GM19468 (cell line): Measurements from ENCODE around the gene TCN2.

Source experiments
- ATAC-seq: cut with Tn5 transposase; IDR thresholded peaks from one replicate; pipeline ENCODE4 v1.9.1; 2021; ENCODE audit warnings: mild to moderate bottlenecking, moderate library complexity, moderate number of reproducible peaks; ENCODE audit not compliant: unreplicated experiment; ENCODE audit errors: extremely low read depth

The TCN2 gene

GRCh38 chr22:30640361-30640760 lies 33.4 kb downstream of the TCN2 start:
- ATAC-seq, result no peak

- ATAC-seq, result no peak
Observed at GRCh38 chr22:30640839-30641430, 34.0 kb downstream of the TCN2 start.

- ATAC-seq, result no peak
Observed at GRCh38 chr22:30643055-30643875, 36.3 kb downstream of the TCN2 start.

GRCh38 chr22:30646518-30647160 lies 39.7 kb downstream of the TCN2 start:
- ATAC-seq, result no peak

- no peak for ATAC-seq
Observed at GRCh38 chr22:30647536-30647935, 40.6 kb downstream of the TCN2 start.

GRCh38 chr22:30648825-30649224 lies 41.9 kb downstream of the TCN2 start:
- no peak for ATAC-seq

- ATAC-seq, result no peak
Observed at GRCh38 chr22:30649430-30650007, 42.5 kb downstream of the TCN2 start.

- no peak for ATAC-seq
Observed at GRCh38 chr22:30650508-30651116, 43.6 kb downstream of the TCN2 start.

- ATAC-seq, result no peak
Observed at GRCh38 chr22:30652852-30653251, 45.9 kb downstream of the TCN2 start.

GRCh38 chr22:30654361-30654760 lies 47.4 kb downstream of the TCN2 start:
- no peak for ATAC-seq

- no peak for ATAC-seq
Observed at GRCh38 chr22:30655532-30655931, 48.6 kb downstream of the TCN2 start.

GRCh38 chr22:30662040-30662439 lies 55.1 kb downstream of the TCN2 start:
- no peak for ATAC-seq

GRCh38 chr22:30664798-30665197 lies 57.8 kb downstream of the TCN2 start:
- no peak for ATAC-seq

GRCh38 chr22:30665266-30665665 lies 58.3 kb downstream of the TCN2 start:
- no peak for ATAC-seq

GRCh38 chr22:30665786-30666185 lies 58.8 kb downstream of the TCN2 start:
- no peak for ATAC-seq

GRCh38 chr22:30667107-30667493 lies 60.1 kb downstream of the TCN2 start:
- no peak for ATAC-seq

- ATAC-seq, result no peak
Observed at GRCh38 chr22:30667494-30668385, 60.8 kb downstream of the TCN2 start, which contains the start of gene DUSP18. Gene DUSP18, minus strand, starts transcription at chr22:30667875. Its CDS starts 3,872 bp downstream, at chr22:30664003.

- no peak for ATAC-seq
Observed at GRCh38 chr22:30668386-30668710, 61.4 kb downstream of the TCN2 start.

- no peak for ATAC-seq
Observed at GRCh38 chr22:30671071-30671470, 64.1 kb downstream of the TCN2 start.

- ATAC-seq, result no peak
Observed at GRCh38 chr22:30673136-30673535, 66.2 kb downstream of the TCN2 start.
